ENCODE measurements around the gene CDHR5.

The CDHR5 gene

DNA sequence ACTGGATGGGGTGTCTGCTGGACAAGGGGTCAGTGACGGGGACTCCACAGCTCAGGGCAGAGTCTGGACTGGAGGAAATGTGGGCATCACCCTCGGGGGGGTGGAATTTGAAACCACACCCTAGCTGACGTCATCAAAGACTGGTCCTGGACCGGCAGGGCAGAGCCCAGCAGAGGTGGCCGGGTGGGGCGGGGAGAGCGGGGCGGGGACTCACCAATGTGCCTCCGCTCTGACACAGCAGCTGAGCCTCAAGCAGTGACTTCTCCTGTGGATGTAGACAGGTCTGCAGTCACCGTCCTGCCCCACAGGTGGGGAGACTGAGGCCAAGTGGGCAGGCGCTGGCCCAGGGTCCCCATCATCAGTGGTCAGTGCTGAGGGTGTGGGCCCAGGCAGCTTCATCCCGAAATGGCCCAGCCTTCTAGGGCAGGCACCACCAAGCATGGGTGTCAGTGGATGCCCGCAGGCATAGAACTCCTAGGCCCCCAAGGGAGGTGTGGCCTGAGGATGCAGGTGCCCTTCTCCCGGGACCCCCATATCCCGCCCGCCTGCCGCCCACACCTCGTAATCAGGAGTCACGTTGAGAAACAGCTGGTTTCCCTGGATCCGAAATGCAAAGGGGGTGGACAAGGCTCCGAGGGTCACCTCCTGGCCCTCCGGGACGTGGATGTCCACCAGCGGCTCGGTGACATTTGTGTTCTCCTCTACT is 603 bp downstream of the CDHR5 start:
- DNase-seq (ENCODE audit: insufficient read length, low spot score) (no peak), FAIRE-seq (no peak)

DNA sequence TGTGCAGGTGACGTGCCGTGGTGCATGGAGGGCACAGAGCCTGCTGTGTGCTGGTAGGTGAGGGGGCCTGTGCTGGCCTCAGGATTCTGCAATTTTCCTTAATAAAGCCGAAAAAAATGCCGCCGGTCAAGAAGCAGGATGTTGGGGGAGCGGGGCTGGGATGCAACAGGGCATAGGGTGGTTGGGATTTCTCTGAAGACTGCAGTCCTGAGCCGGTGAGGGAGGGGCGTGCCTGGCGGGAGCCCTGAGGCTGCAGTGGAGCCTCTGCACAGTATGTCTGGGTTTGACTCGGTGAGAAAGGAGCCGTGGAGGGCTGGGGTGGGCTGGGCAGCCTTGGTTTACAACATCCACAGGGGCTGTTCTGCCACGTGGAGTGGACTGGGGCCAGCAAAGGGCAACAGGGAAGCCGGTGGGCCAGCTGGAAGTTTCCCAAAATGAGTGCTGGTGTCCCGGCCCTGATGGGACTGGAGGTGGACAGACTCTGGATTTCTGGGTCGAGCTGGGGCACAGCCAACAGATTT is 1.3 kb downstream of the CDHR5 start:
- DNase-seq (ENCODE audit: insufficient read length, low spot score) = no peak
- no peak for FAIRE-seq

DNA sequence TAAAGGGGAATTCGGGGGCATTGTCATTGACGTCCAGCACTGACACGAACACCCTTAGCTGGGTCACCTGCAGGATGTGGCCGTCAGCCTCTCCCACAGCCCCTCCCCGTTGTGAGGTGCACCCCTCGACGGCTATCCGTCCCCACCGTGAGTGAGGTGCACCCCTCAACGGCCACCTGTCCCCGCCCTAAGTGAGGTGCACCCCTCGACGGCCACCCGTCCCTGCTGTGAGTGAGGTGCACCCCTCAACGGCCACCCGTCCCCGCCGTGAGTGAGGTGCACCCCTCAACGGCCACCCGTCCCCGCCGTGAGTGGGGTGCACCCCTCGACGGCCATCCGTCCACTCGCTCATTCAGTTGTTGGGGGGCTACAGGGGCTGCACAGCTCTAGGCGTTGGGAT is 2.9 kb downstream of the CDHR5 start:
- FAIRE-seq = no peak

DNA sequence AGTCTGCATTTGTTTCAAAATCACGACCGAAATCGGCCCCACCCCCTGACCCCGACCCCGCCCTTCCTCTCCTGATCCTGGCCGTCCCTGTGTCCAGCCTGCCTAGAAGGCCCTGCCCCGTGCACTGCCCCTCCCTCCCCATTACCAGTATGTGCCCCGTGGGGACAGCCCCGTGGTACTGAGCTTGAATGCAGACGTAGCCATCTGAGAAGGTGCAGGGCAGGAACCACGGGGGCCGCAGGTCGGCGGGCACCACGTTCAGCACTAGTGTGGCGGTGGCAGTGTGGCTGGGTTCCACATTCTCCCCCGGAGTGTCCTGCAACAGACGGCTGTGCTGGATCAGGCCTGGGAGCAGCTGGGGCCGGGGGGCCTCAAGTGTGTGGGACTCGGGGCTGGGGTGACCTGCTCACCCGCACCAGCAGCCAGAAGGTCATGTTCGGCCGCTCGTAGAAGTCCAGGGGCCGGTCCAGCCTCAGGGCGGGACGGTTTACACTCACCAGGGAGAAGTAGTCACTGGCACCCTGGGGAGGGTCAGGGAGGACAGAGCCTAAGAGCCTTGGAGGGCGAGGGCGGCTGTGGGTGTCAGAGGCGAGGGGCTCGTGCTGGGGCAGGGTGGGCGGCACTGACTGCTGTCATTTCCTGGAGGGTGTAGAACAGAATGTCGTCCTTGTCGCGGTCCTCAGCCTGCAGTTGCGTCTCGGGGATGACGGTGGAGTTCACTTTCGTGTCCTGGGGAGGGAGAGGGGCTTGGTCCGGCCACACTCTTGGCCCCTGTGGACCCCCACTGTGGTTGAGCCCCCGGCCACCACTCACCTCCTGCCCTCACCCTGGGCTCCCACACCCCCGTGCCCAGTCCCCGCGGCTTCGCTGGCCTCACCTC is 3.6 kb downstream of the CDHR5 start:
- DNase-seq (ENCODE audit: insufficient read length, low spot score) (no peak), FAIRE-seq (no peak)

More for the DNA sequence above, 2.9 kb downstream of the CDHR5 start:
- no peak for DNase-seq (ENCODE audit: insufficient read length, low spot score)

DNA sequence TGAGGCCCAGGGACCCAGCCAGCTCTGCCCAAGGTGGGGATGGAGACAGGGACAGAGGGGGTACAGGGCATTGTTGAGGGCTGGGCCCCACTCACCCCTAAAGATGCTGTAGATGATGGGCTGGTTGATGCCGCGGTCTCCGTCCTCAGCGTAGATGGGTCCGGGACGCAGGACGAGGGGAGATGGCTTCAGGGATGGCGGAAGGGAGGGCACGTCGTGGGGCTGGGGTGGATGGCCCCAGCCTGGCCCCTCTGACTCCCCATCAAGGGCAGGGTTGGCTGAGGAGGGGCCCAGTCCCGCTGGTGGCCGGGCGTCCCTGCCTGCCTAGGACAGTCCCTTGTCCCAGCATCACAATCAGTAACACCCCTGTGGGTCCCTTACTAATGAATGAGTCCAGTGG is 4.6 kb downstream of the CDHR5 start:
- FAIRE-seq = no peak

DNA sequence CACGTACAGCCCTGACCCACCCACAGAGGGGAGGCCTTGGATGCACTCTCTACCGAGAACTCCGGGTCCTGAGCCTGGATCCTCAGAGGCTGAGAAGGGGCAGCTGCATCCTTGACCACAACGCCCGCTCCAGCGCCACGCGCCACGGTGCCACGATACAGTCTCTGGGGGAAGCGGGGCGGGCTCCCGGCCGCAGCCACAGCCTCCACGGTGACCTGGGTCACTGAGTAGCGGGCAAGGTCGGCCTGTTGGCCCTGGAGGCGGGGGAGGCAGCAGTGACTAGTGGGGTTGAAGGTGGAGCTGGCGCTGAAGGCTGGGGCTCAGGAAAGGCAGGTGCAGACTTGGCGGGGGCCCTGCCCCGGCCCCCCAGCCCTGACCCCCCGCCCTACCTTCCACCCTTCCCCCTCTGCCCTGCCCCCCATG is 5.1 kb downstream of the CDHR5 start:
- no peak for DNase-seq (ENCODE audit: insufficient read length, low spot score)
- no peak for FAIRE-seq

More for the DNA sequence above, 4.6 kb downstream of the CDHR5 start:
- no peak for DNase-seq (ENCODE audit: insufficient read length, low spot score)

DNA sequence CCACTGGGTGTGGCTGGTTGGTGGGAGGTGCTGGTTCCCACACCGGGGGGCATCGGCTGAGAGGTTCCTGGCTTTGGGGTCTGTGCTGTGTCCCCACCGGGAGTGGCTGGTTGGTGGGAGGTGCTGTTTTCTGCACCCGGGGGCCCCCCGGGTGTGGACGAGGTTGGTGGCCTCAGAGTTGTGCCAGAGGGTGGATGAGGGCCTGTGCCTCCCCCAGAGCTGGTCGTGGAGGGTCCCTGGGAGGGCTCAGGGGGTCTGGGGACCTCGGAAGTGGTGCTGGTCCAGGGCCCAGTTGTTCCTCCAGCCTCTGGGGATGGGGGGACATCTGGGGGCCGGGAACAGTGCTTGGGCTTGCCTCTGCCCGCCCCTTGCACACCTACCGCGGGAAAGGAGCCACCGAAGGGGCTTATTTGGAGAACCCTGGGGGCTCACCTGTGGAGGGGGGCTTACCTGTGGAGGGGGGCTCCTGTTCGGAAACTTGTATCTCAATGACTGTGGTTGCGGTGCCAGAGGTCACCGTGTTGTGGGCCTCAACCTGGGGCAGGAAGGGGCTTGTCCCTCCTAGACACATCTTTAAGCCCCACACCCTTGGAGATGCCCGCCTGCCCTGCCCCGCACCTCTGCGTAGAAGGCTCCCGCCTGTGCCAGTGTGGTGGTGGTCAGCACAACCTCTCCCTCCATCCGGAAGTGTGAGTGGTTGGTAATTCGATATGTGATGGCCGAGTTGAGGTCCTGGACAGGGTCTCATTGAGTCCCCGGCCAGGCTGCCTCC is 5.7 kb downstream of the CDHR5 start:
- FAIRE-seq = no peak
- no peak for DNase-seq (ENCODE audit: insufficient read length, low spot score)

DNA sequence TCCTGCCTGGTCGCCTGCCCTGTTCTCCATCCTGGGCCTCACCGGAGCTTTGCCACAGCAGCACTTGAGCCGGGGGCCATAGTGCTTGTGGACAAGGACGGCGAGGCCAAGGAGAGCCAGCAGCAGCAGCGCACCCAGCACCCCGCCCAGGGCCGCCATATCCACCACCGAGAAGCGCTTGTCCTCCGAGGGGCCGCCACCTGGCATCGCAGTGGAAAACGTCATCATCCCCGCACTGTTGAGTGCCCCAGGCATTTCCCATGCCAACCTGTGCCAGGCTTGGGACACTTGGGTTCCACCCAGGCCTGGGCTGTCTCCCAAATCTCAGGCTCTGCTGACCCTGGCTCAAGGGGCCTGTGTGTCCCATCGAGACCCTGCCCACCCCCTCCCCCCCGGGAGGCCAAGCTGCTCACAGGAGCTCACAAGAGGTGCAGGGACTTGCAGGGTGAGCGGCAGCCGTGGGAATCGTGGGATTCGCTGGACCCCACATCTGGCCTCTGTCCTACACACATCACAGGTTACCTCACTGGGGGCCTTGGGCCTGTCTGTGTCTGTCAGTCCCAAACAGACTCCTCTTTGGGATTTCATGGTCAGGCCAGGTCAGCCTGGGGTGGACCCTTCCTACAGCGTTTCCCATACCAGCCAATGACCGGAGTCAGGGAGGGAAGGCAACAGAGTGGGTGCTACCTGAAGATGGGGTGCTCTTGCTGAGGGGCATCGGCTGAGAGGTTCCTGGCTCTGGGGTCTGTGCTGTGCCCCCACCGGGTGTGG is 6.7 kb downstream of the CDHR5 start:
- no peak for FAIRE-seq
- DNase-seq (ENCODE audit: insufficient read length, low spot score) = no peak

DNA sequence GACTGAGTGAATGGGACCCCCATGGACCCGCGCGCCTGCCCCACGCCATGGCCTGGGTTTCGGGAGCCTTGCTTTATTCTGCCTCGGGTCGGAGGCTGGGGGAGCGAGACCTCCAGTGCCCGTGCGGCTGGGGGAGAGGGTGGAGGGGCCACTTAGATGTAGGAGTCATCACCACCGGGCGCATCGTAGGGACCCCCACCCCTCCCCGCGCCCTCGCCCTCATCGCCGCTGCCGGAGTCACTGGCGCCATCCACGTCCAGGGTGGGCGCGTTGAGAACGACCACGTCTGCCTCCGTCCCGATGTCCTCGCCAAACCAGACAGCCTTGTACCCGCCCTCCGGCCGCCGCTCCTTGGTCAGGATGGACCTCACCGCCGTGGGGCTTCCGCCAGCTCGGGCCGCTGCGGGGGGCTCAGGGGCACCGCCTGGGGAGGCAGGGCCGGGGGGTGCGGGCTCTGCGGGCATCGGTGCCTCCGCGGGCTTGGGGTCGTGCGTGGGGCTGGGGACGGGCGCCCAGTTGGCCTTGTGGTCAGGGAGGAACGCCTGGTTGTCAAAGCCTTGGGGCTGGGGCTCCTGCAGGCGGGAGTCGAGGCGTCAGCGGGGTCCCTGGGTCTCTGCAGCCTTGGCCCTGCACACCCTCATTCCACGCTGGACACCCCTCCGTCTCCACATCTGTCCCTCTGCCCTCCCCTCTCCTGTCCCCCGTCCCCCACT is 7.4 kb downstream of the CDHR5 start:
- DNase-seq (ENCODE audit: insufficient read length, low spot score) = no peak
- no peak for FAIRE-seq

DNA sequence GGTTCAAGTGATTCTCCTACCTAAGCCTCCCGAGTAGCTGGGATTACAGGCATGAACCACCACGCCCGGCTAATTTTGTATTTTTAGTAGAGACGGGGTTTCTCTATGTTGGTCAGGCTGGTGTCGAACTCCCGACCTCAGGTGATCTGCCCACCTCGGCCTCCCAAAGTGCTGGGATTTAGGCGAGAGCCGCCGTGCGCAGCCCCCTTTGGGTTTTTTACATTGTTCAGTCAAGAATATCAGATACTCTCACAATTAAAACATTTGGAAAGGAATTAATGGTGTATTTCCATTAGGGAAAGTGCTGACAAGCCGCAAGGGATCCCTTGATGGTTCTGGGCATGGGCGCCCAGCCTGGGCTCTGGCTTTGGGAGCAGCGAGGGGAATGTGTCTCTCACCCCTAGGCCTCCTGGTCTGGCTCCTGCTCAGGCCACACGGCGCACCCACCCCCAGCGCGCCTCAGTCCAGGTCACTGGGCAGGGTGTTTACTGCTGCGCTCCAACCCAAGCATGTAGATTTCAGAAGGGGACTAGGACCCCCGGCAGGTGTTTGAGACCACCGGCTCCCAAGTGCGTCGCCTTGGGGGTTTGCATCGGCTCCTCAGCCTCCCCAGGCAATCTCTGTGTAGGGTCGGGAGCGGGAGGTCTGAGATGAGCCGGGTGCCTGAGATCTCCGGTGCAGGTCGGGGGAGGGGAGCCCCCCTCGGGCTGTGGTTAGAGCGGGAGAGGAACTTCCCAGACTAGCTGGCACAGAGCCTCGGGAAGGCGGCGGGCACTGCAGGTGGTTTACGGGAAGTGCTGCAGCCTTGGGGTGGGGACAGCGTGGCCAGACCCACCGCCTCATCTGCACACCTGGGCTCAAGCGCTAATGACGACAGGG is 8.2 kb downstream of the CDHR5 start:
- DNase-seq (ENCODE audit: insufficient read length, low spot score) (no peak), FAIRE-seq (no peak)

DNA sequence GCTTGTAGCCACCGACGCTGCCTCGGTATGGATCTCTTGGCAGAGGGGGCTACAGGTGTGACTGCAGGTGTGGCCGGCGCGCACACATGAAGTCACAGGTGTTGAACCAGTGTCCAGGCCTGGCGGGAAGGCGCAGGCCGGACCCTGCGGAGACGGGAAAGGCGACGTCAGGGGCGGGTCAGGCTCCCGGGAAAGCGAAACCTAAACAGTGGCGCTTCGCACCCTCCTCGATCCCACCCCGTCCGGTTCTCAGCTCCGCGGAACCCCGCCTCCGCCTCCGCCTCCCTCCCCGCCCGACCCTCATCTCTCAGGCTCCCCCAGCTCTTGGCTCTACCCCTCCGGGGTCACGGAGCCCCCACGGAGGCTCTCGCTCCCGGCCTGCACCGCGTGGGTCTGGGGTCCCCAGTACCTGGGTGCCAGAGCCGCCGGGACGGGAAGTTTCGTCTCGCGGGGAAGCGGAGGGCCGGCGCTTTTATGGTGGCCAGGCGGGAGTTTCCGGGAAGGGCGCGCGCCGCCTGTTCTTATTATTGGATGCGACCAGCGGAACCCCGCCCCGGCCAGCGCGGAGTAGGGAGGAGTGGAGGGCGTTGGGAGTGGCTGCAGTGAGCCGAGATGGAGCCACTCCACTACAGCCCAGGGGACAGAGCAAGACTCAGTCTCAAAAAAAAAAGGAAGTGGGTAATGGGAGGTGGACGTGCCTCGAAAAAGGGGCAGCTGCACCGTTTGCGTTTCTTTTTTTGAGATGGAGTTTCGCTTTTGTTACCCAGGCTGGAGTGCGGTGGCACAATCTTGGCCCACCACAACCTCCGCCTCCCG is 9.0 kb downstream of the CDHR5 start, which contains the start of gene IRF7:
IRF7 (minus strand) TSS at position 447 of the 816 bp plus-strand sequence. CDS start 586 bp downstream, outside the sequence.
- DNase-seq (ENCODE audit: insufficient read length, low spot score) (peak; percentile 94), FAIRE-seq (peak; percentile 90)

DNA sequence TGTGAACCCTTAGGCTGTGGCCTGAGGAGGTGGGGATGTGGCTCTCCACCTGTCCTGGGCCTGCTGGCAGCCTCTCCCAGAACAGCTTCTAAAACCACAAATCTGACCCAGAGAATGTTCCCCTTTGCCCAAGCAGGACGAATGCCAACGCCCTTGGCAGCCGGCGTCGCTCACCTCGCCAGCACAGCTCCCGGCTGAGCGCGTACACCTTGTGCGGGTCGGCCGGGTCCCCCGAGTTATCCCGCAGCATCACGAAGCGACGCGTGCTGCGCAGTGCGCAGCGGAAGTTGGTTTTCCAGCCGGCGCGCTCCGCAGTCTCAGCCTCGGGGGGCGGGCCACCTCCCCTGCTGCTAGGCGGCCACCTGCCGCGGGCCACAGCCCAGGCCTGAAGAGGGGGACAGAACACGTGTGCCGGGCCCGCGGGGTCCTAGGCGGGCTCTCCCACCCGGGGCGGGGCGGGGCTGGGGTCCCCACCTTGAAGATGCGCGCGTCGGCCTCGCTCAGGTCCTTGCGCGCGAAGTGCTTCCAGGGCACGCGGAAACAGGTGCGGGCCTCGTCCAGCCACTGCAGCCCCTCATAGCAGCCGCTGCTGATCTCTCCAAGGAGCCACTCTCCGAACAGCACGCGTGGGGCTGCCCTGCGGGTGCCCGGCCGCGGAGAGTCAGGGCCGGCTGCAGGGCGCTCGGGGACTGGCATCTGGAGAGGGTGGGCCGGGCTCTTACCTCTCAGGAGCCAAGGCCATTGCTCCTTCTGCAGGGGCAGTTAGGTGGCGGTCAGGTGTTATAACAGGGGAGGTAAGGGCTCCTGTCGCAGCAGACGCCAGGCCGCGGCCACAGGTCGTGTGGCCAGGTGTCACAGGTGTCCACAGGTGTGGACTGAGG is 9.9 kb downstream of the CDHR5 start:
- FAIRE-seq (no peak), DNase-seq (ENCODE audit: insufficient read length, low spot score) (no peak)

DNA sequence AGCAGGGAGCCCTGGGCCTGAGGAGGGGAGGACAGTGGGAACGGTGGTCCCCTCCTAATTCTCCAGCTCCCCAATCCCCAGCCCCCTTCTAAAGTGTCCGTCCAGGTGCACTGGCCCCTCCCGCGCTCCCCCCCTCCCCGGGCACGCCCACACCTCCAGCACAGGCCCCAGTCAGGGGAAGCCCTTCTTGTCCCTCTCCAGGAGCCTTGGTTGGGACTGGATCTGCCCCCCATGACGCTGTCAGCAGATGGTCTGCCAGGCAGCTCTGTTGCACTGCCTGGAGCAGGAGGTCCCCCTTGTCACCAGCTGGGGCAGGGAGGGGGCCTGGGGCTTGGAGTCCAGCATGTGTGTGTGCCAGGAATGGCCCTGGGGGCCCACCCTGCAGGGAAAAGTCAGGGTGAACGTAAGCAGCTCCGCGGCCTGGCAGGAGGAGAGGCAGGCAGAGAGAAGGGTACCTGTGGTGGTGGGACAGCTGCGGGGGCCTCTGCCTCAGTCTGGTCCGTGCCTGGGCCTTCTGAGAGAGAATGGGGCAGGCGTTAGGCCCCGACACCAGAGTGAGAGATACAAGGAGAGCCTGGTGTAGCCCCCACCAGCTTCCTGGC is 10.6 kb downstream of the CDHR5 start:
- FAIRE-seq = no peak

DNA sequence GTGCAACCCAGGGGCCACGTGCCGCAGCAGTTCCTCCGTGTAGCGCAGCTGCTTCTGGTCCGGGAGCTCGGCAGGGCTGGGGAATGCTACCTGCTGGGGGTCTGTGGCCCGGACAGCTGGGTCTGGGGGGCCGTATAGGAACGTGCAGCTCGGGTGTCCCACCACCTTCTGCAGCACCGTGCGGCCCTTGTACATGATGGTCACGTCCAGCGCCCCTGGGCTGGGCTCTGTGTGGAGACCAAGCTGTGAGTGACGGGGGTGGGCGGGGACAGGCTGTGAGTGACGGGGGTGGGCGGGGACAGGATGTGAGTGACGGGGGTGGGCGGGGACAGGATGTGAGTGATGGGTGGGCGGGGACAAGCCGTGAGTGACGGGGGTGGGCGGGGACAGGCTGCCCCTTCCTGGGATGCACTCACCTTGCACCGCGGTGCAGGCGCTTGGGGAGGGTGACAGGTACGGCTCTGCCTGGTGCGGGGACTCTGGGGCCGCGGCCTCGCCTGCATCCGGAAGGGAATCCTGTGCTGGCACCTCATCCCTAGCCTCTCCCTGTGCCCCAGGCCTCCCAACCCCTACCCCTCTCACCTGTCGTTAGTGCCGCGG is 11.3 kb downstream of the CDHR5 start:
- DNase-seq (ENCODE audit: insufficient read length, low spot score) (peak; percentile 43), FAIRE-seq (no peak)

More for the DNA sequence above, 10.6 kb downstream of the CDHR5 start:
- DNase-seq (ENCODE audit: insufficient read length, low spot score) = no peak

DNA sequence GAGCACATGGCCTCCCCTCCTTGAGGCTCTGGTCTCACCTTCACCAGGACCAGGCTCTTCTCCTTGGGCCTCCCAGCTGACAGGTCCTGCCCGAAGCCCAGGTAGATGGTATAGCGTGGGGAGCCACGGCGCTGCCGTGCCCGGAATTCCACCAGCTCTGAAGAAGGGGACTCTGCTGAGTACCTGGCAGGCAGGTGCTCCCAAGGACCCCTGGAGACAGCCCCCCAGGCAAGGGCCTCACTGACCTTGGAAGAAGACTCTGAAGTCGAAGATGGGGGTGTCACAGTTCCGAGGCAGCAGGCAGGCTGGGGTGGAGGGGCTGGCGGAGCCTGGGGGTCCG is 11.8 kb downstream of the CDHR5 start:
- DNase-seq (ENCODE audit: insufficient read length, low spot score) (no peak), FAIRE-seq (no peak)

Measured in HTR-8/SVneo (cell line).